ENCODE measurements around the gene FTO. TPM values are rescaled to one million over a fixed set of nuclear protein-coding genes. Genes with fewer than 3 reads are reported as not detected.

The FTO gene
- total RNA-seq, 1 donor from 2014 or later, result 98.6 TPM

DNA sequence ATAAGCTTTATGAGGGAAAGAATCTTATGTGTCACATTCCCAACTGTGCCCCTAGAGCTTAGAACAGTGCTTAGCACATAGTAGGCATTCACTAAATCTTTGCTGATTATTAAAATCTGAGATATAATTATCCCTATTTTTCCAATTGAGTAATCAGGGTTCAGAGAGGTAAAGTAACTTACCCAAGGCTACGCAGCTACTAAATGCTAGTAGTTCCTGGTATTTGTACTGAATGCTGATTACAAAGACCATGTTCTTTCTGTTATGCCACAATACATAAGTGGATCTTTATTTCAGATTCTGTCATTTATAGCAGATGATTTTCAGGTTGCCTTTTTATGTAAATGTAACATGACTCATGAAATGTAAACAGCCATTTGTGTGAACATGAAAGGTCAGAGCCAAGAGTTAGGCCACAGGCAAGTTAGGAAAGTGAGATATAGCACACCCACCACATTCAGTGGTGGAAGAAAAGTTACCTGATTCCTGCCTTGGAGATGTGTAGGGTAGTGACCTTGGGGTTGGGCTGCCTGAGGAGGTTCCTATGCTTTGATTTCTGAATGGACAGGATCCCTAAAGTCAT, 77.2 kb downstream of the FTO start:
- intact Hi-C loops (cut with DNase I), result no loop called here
- H3K9me3 ChIP-seq, result no peaks in the 10 kb centered on the region
- peak; percentile 39 to 77 for ATAC-seq
- no peaks in the 10 kb centered on the region for H3K36me3 ChIP-seq
- TF ChIP-seq CTCF (IDR thresholded peaks at IDR 0.05), result no peak
- DNase-seq, result no peak
- no peak overlapping the region for H3K27ac ChIP-seq
- peaks cover 45% of the 10 kb centered on the region for H3K4me1 ChIP-seq
- H3K27me3 ChIP-seq (ENCODE audit: low read depth), result no peaks in the 10 kb centered on the region
- H3K4me3 ChIP-seq, result no peak overlapping the region

DNA sequence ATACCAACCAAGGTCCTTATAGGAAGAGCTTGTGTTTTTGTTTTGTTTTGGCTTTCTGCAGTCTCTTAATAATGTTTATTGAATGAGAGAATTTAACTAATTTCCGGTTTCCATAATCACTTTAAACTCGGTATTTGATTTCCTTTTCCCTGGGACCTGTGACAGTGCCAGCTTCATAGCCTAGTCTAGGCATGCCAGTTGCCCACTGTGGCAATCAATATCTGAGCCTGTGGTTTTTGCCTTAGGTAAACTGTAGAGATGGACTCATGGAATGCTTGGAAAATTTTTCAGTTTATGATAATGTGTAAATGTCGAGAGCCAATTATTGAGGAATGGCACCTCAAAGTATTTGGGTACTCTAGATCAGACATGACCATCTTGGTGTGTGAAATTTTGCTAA, 78.2 kb downstream of the FTO start:
- peaks cover 34% of the 10 kb centered on the region for H3K4me1 ChIP-seq
- H3K27ac ChIP-seq, result no peak overlapping the region
- TF ChIP-seq CTCF (IDR thresholded peaks at IDR 0.05), result no peak
- no peak overlapping the region for H3K4me3 ChIP-seq
- H3K9me3 ChIP-seq, result no peaks in the 10 kb centered on the region
- DNase-seq, result no peak
- no peak for ATAC-seq
- no peaks in the 10 kb centered on the region for H3K36me3 ChIP-seq
- no peaks in the 10 kb centered on the region for H3K27me3 ChIP-seq (ENCODE audit: low read depth)
- intact Hi-C loops (cut with DNase I), result no loop called here

DNA sequence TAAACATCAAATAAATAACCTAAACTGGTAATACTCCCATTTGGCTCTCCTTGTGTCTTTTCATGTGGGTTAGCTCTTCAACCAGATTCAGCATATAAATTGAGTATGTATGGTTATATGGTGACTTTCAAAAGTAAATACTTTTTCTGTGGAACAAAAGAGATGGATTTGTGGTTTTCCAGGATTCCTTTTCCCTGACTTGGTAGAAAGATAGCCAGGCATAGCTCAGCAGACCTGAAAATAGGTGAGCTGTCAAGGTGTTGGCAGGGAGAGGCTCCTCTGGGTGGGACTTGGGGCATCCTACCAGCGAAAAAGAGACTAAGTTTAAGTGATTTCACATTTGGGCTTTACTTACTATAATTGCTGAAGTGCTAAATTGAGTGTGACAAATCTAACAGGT, 80.3 kb downstream of the FTO start:
- no peaks in the 10 kb centered on the region for H3K27me3 ChIP-seq (ENCODE audit: low read depth)
- no peak overlapping the region for H3K4me3 ChIP-seq
- peaks cover 22% of the 10 kb centered on the region for H3K4me1 ChIP-seq
- DNase-seq, result no peak
- H3K36me3 ChIP-seq, result no peaks in the 10 kb centered on the region
- H3K9me3 ChIP-seq, result no peaks in the 10 kb centered on the region
- H3K27ac ChIP-seq, result no peak overlapping the region
- no peak for ATAC-seq
- no peak for TF ChIP-seq CTCF (IDR thresholded peaks at IDR 0.05)
- intact Hi-C loops (cut with DNase I), result no loop called here

DNA sequence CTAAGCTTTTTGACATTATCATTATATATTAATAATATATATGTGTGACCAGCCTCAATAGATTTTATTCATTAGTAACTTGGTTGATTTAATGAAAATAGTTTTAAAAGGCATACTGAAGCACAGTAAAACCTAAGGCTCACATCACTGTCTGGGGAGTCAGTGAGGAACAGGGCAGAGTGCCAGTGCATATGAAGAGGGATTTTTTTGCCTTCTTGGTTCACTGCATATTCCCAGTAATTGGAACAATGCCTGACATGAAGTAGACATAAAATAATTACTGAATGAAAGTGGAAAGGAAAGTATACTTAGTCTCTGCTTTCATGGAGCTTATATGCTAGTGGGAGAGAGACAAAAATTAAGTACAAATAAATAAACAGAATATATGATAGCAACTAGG, 81.1 kb downstream of the FTO start:
- no peak for ATAC-seq
- no peak for TF ChIP-seq CTCF (IDR thresholded peaks at IDR 0.05)
- H3K4me3 ChIP-seq, result no peak overlapping the region
- intact Hi-C loops (cut with DNase I), result no loop called here
- peaks cover 15% of the 10 kb centered on the region for H3K4me1 ChIP-seq
- DNase-seq, result no peak
- no peaks in the 10 kb centered on the region for H3K9me3 ChIP-seq
- no peaks in the 10 kb centered on the region for H3K27me3 ChIP-seq (ENCODE audit: low read depth)
- no peaks in the 10 kb centered on the region for H3K36me3 ChIP-seq
- no peak overlapping the region for H3K27ac ChIP-seq

DNA sequence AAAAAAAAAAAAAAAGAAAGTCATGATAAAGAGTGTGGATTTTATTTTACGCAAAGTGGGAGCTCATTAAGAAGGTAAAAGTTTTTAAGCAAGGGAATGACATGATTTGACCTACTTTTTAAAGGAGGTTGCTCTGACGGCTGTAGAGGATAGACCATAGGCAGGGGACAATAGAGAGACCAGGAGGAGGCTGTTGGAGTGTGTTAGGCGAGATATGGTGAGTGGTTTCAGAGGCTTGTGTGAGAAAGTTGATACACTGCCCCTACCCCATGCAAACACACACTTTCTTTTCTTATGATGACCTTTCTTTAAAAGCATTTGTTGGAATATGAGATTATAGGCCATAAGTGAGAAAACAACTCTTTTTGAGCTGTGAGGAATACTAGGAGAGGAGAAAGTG, 82.0 kb downstream of the FTO start:
- H3K27ac ChIP-seq, result no peak overlapping the region
- H3K27me3 ChIP-seq (ENCODE audit: low read depth), result no peaks in the 10 kb centered on the region
- no peaks in the 10 kb centered on the region for H3K9me3 ChIP-seq
- TF ChIP-seq CTCF (IDR thresholded peaks at IDR 0.05), result no peak
- intact Hi-C loops (cut with DNase I), result no loop called here
- no peak for ATAC-seq
- H3K4me1 ChIP-seq, result peaks cover 9% of the 10 kb centered on the region
- no peak for DNase-seq
- H3K36me3 ChIP-seq, result no peaks in the 10 kb centered on the region
- no peak overlapping the region for H3K4me3 ChIP-seq

- ATAC-seq, result no peak
- Histone ChIP-seq H3K27ac (no peak overlapping the region), H3K27me3 (ENCODE audit: low read depth) (no peaks in the 10 kb centered on the region), H3K9me3 (no peaks in the 10 kb centered on the region), H3K4me1 (no peaks in the 10 kb centered on the region), H3K36me3 (no peaks in the 10 kb centered on the region), H3K4me3 (no peak overlapping the region)
- no peak for DNase-seq
- intact Hi-C loops (cut with DNase I), result no loop called here
- TF ChIP-seq CTCF (IDR thresholded peaks at IDR 0.05), result no peak
Observed at GRCh38 chr16:53787423-53787822, 83.5 kb downstream of the FTO start.

All from lower lobe of right lung (tissue), 2 donors.